ENCODE measurements around the gene ARHGAP9.

Gene ARHGAP9

GRCh38 chr12:57471661-57472060, 8.0 kb downstream of the ARHGAP9 start:
- DNase-seq: no peak

- no peak for DNase-seq
Observed at GRCh38 chr12:57470970-57471656, 8.6 kb downstream of the ARHGAP9 start.

- DNase-seq: no peak
Observed at GRCh38 chr12:57470286-57470969, 9.2 kb downstream of the ARHGAP9 start.

- no peak for DNase-seq
Observed at GRCh38 chr12:57469296-57470164, 10.1 kb downstream of the ARHGAP9 start.

GRCh38 chr12:57467915-57468314, 11.8 kb downstream of the ARHGAP9 start:
- DNase-seq: no peak

GRCh38 chr12:57467212-57467874, 12.3 kb downstream of the ARHGAP9 start:
- DNase-seq: no peak

GRCh38 chr12:57465747-57466505, 13.7 kb downstream of the ARHGAP9 start:
- DNase-seq: no peak

GRCh38 chr12:57465030-57465746, 14.5 kb downstream of the ARHGAP9 start:
- DNase-seq: no peak

GRCh38 chr12:57464569-57464968, 15.1 kb downstream of the ARHGAP9 start:
- DNase-seq: no peak

- DNase-seq: no peak
Observed at GRCh38 chr12:57462912-57463253, 16.8 kb downstream of the ARHGAP9 start.

- DNase-seq: peak; percentile 89
Observed at GRCh38 chr12:57462251-57462911, 17.3 kb downstream of the ARHGAP9 start.

GRCh38 chr12:57461917-57462250, 17.8 kb downstream of the ARHGAP9 start:
- DNase-seq: no peak

GRCh38 chr12:57461276-57461916, 18.3 kb downstream of the ARHGAP9 start:
- DNase-seq: no peak

- no peak for DNase-seq
Observed at GRCh38 chr12:57460841-57461275, 18.8 kb downstream of the ARHGAP9 start.

GRCh38 chr12:57460468-57460784, 19.2 kb downstream of the ARHGAP9 start:
- DNase-seq: no peak

GRCh38 chr12:57459750-57460467, 19.8 kb downstream of the ARHGAP9 start, which contains the start of gene GLI1:
GLI1 (plus strand) TSS chr12:57459785; CDS start chr12:57463692, 3,907 bp downstream.
- no peak for DNase-seq

- DNase-seq: peak; percentile 92
Observed at GRCh38 chr12:57459055-57459749, 20.5 kb downstream of the ARHGAP9 start.

- no peak for DNase-seq
Observed at GRCh38 chr12:57458665-57459054, 21.0 kb downstream of the ARHGAP9 start.

GRCh38 chr12:57456737-57457490, 22.8 kb downstream of the ARHGAP9 start:
- DNase-seq: no peak

Measured in hematopoietic multipotent progenitor cell treated with erythropoietin and hydrocortisone succinate and interleukin-3 and kit ligand, for 8 days (in vitro differentiated cells).